ENCODE measurements around the gene ASTN2. TPM values are rescaled to one million over a fixed set of nuclear protein-coding genes. Genes with fewer than 3 reads are reported as not detected.
"Not testable (repeated sequence)": the region's sequence is repeated elsewhere in the genome, so short reads cannot be mapped to it uniquely, and the experiment has no call there.

The ASTN2 gene
- total RNA-seq, 2 donors from 2014 or later: 3.1 to 4.9 TPM

- intact Hi-C loops (cut with DNase I, micrococcal nuclease): no loop called here
- DNase-seq: no peak
- ATAC-seq: no peak
These were observed 341.8 kb downstream of the ASTN2 start for GRCh38 chr9:117073071-117073470.

GRCh38 chr9:117072216-117072615, 342.6 kb downstream of the ASTN2 start:
- ATAC-seq: no peak
- DNase-seq: no peak
- intact Hi-C loops (cut with DNase I, micrococcal nuclease): no loop called here

GRCh38 chr9:117071673-117072207, 343.1 kb downstream of the ASTN2 start:
- intact Hi-C loops (cut with DNase I, micrococcal nuclease); ATAC-seq; DNase-seq: not testable (repeated sequence)

DNA sequence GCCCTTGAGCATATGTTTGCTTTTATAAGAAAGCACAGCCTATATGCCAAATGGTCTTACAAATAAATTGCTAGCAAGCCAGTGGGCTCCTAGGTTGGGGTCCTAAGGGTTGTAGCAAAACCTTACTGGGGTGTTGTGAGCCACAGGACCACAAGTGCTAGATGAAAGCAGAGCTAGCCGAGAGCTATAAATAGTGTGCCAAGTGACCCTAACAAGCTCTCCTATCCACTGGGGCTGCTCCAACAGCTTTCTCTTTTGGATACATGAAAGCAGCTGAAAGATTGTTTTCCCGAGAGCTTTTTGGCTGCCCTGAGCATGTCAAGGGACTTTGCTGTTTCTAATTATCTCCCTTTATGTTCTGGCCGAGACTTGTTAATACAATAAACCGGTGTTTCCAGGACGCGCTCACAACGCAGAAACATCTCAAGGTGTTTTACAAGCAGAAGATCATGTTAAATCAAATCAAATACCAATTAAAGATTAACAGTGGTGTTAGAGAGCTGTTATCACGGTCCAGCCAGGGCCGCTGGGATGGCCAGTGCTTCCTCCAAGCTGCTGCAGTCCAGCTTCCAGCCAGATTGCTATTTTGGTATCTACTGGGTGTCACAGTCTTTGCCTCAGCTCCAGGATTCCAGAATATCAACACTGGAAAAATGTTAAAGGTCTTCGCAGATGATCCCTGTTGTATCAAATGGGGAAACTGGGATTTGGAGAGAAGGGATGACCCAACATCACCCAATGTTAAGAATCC, 351.0 kb downstream of the ASTN2 start:
- no peak for ATAC-seq
- DNase-seq: no peak
- intact Hi-C loops (cut with DNase I, micrococcal nuclease): no loop called here

DNA sequence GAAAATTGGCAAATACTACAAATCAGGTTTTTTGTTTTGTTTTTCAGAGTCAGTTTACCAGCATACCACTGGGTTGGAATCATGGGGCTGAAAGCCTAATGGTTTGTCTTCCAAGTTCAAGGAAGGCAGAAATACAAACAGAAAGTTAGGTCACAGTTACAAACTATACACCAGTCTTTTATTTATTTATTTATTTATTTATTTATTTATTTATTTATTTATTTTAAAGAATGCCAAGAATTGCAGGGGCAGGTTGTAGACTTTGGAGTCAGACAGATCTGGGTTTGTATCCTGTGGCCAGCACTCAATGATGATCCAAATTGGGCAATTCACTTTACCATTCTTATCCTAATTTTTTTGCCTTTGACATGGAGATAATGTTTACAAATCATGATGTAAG, 353.9 kb downstream of the ASTN2 start:
- ATAC-seq (no peak), DNase-seq (no peak)
- intact Hi-C loops (cut with DNase I, micrococcal nuclease): no loop called here

- intact Hi-C loops (cut with DNase I, micrococcal nuclease): no loop called here
- ATAC-seq (no peak), DNase-seq (no peak)
These were observed 364.9 kb downstream of the ASTN2 start for GRCh38 chr9:117050007-117050406.

- no peak for ATAC-seq
- intact Hi-C loops (cut with DNase I, micrococcal nuclease): no loop called here
- DNase-seq: no peak
These were observed 368.1 kb downstream of the ASTN2 start for GRCh38 chr9:117046666-117047327.

- DNase-seq (no peak), ATAC-seq (no peak)
- intact Hi-C loops (cut with DNase I, micrococcal nuclease): no loop called here
These were observed 370.6 kb downstream of the ASTN2 start for GRCh38 chr9:117044241-117044640.

DNA sequence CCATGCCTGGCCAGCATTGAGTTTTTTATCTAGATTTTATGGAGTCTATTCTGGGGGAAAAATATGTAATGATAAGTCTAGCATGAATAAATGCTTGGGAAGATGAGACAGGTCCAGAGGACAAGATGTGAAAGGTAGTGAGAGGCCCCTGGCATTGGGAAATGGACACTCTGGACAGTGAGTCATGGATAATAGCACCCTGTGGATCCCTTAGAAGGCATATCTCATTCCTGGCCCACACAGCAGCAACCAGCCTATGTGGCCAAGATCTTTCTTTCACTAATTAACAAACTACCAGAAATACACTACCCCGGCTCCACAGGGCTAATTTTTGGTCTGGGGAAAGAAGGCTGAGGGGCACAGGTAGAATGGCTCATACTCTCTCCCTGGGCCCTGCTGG, 371.7 kb downstream of the ASTN2 start:
- ATAC-seq: no peak
- intact Hi-C loops (cut with DNase I, micrococcal nuclease): no loop called here
- DNase-seq: no peak

DNA sequence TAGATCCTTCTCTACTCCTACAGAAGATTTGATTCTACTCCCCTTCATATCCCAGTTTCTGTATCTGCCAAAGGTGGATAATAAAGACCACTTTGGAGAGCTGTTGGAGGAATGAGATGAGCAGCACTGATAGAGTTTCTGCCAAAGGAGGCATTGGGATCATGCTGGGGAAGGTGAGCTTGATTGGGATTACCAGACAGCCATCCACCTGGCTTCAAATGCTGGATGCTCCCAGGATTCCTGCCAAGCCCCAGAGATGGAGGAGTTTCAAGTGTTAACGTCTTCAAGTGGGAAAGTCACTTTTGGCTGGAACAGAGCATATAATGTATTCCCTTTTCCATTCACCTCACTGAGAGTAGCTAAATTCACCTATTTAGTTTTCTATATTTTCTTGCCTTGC, 379.3 kb downstream of the ASTN2 start:
- no peak for DNase-seq

GRCh38 chr9:117034866-117035265, 380.0 kb downstream of the ASTN2 start:
- intact Hi-C loops (cut with DNase I, micrococcal nuclease): no loop called here
- no peak for DNase-seq

More for the DNA sequence above, 379.3 kb downstream of the ASTN2 start:
- no peak for ATAC-seq
- intact Hi-C loops (cut with DNase I, micrococcal nuclease): no loop called here

GRCh38 chr9:117030254-117030768, 384.5 kb downstream of the ASTN2 start:
- intact Hi-C loops (cut with DNase I, micrococcal nuclease): no loop called here
- ATAC-seq (no peak), DNase-seq (no peak)

More at GRCh38 chr9:117034866-117035265, 380.0 kb downstream of the ASTN2 start:
- no peak for ATAC-seq

GRCh38 chr9:117029341-117029740, 385.5 kb downstream of the ASTN2 start:
- DNase-seq: no peak
- intact Hi-C loops (cut with DNase I, micrococcal nuclease): no loop called here
- ATAC-seq: no peak

- intact Hi-C loops (cut with DNase I, micrococcal nuclease): no loop called here
- ATAC-seq (no peak), DNase-seq (no peak)
These were observed 386.6 kb downstream of the ASTN2 start for GRCh38 chr9:117028103-117028858.

GRCh38 chr9:117021906-117022305, 393.0 kb downstream of the ASTN2 start:
- intact Hi-C loops (cut with DNase I, micrococcal nuclease): no loop called here
- DNase-seq (no peak), ATAC-seq (no peak)

GRCh38 chr9:117018966-117019617, 395.8 kb downstream of the ASTN2 start:
- no peak for ATAC-seq
- intact Hi-C loops (cut with DNase I, micrococcal nuclease): no loop called here
- DNase-seq: no peak

DNA sequence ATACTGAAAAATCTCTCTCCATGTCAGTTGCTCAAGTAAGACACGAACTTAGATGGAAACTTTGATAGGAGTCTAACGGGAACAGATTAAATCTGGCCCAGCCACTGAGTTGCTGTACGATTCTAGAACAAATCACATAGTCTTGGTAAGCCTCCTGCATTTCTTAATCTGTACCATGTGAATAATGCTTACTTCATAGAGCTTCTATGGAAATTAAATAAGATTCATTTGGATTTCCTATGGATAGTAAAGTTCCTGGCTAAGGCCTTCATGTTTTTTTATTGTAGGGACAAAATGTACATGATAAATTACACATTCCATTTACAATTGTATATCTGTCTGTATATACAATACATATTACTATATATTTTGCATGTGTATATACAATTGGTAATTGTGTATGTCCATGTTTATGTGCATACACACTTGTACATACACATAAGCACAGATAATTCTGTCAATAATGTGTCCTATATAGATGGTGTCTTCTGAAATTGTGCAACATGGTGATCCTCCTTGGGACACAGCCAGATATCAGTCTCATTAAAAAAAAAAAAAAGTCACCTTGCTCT, 397.4 kb downstream of the ASTN2 start:
- DNase-seq: no peak
- no peak for ATAC-seq
- intact Hi-C loops (cut with DNase I, micrococcal nuclease): no loop called here

DNA sequence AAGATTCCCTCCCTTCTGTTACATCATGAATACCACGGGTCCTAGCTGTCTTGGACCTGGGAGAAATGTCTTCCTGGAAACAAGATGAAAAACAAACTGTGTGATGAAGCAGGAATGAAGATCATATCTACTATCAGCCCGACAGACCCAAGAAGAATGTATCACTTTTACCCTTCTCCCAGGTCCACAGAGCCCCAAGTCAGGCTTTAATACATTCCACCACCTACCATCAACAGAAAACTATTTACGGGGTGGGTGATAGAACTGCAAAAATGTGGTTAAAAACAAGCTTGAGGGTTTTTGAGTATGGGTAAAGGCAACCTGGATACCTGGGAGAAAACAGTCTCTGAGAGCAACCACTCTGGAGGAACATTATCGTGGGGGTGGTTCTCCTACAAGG, 400.8 kb downstream of the ASTN2 start:
- intact Hi-C loops (cut with DNase I, micrococcal nuclease): no loop called here
- no peak for ATAC-seq
- DNase-seq: no peak
